Lower leg skin (tissue), 3 donors: Measurements from ENCODE around the gene WHRN.

Experiments
- CTCF ChIP-seq, 3 donors: fragments of 450-650 bp; IDR thresholded peaks; one replicate each; pipeline ENCODE4 v1.5.1; 2016; ENCODE audit warnings: antibody characterized with exemption in 3 of 3, mild to moderate bottlenecking in 3 of 3, moderate library complexity in 2 of 3
- POLR2A ChIP-seq, 2 donors: fragments of 450-650 bp; IDR thresholded peaks; one replicate each; pipeline ENCODE4 v1.6.1; 2016 to 2017; ENCODE audit warnings: antibody characterized with exemption in 2 of 2, mild to moderate bottlenecking in 1 of 2, moderate library complexity in 1 of 2

- TF ChIP-seq CTCF (IDR thresholded peaks at IDR 0.05) = no peak
- no peak for TF ChIP-seq POLR2A (IDR thresholded peaks at IDR 0.05)
Measured at GRCh38 chr9:114462791-114463190, 42.5 kb downstream of the WHRN start.
